ENCODE results near the gene FOXF1.
A peak's percentile ranks its signal among the peaks of the same experiment; 100 is the strongest.

Gene FOXF1

GRCh38 chr16:86558355-86559193, 48.2 kb downstream of the FOXF1 start:
- DNase-seq (ENCODE audit: low spot score), result no peak

- DNase-seq (ENCODE audit: low spot score), result no peak
Observed at GRCh38 chr16:86559802-86560305, 49.5 kb downstream of the FOXF1 start.

- DNase-seq (ENCODE audit: low spot score), result no peak
Observed at GRCh38 chr16:86562356-86562755, 52.0 kb downstream of the FOXF1 start.

GRCh38 chr16:86563469-86564345, 53.4 kb downstream of the FOXF1 start:
- peak; percentile 88 for DNase-seq (ENCODE audit: low spot score)
